Measurements from ENCODE around the gene IGFBP1.

IGFBP1 gene

DNA sequence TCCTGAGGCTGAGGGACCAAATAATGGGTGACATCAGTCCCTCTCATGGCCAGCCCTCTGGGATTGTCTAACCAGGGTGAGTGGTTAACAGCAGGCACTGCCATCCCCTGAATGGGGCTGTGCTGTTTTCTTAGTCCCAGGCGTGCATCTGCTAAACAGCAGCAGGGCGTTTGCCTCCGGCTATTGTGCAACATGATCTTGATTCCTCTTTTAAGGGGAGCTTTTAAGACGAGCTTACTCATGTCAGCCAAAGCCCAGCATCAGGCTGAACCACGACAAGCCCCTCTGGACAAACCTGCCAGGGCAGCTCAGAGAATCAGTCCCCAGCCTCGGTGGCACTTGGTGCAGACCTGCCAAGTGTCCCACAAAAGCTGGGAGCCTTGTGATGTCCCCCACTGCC, 49.0 kb downstream of the IGFBP1 start:
- H3F3A ChIP-seq (ENCODE audit: insufficient read depth): no peaks in the 10 kb centered on the region
- no peak for TF ChIP-seq EZH2phosphoT487 (conservative IDR thresholded peaks at IDR 0.05; ENCODE audit: low read length)
- TF ChIP-seq, protein P1, sequence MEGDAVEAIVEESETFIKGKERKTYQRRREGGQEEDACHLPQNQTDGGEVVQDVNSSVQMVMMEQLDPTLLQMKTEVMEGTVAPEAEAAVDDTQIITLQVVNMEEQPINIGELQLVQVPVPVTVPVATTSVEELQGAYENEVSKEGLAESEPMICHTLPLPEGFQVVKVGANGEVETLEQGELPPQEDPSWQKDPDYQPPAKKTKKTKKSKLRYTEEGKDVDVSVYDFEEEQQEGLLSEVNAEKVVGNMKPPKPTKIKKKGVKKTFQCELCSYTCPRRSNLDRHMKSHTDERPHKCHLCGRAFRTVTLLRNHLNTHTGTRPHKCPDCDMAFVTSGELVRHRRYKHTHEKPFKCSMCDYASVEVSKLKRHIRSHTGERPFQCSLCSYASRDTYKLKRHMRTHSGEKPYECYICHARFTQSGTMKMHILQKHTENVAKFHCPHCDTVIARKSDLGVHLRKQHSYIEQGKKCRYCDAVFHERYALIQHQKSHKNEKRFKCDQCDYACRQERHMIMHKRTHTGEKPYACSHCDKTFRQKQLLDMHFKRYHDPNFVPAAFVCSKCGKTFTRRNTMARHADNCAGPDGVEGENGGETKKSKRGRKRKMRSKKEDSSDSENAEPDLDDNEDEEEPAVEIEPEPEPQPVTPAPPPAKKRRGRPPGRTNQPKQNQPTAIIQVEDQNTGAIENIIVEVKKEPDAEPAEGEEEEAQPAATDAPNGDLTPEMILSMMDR (IDR thresholded peaks at IDR 0.05; ENCODE audit: insufficient read depth, low read length, poor library complexity, severe bottlenecking): no peak
- no peaks in the 10 kb centered on the region for H3K79me2 ChIP-seq (ENCODE audit: insufficient read depth, low read length)
- H3K4me3 ChIP-seq (ENCODE audit: insufficient read depth, low read length, poor library complexity, severe bottlenecking): no peak overlapping the region
- H3K9ac ChIP-seq (ENCODE audit: low read length): no peak overlapping the region
- no peaks in the 10 kb centered on the region for H3K9me3 ChIP-seq (ENCODE audit: insufficient read depth, low read length)
- H2AFZ ChIP-seq (ENCODE audit: low read depth, low read length, severe bottlenecking): no peak overlapping the region
- H3K4me2 ChIP-seq (ENCODE audit: low read depth, low read length, poor library complexity, severe bottlenecking): no peak overlapping the region
- H3K9me2 ChIP-seq (replicated peaks; ENCODE audit: insufficient read depth, low read length): no peaks in the 10 kb centered on the region
- H3K36me3 ChIP-seq (ENCODE audit: low read length): no peaks in the 10 kb centered on the region
- no peaks in the 10 kb centered on the region for H4K20me1 ChIP-seq (ENCODE audit: low read depth, low read length)
- no peak overlapping the region for H3K27ac ChIP-seq (ENCODE audit: low read depth, low read length)
- H3K27me3 ChIP-seq (ENCODE audit: low read length): no peaks in the 10 kb centered on the region

DNA sequence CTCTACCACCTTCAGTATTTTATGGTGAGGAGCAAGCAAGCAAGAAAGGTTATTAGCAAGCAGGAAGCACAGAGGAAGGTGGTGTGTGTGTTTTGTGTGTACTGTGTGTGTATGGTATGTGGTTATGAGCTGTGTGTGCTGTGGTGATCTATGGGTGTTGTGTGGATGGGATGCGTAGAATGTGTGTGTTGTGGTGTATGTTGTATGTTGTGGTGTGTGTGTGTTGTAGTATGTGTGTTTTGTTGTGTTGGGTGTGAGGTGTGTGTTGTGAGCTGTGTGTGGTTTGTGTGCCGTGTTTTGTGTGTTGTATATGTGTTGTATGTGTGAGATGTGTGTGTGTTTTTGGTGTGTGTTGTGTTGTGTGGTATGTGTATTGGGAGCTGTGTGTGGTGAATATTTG, 49.6 kb downstream of the IGFBP1 start:
- Histone ChIP-seq H3K27ac (ENCODE audit: low read depth, low read length) (no peak overlapping the region), H3K9ac (ENCODE audit: low read length) (no peak overlapping the region), H3K9me2 (replicated peaks; ENCODE audit: insufficient read depth, low read length) (no peaks in the 10 kb centered on the region), H3K36me3 (ENCODE audit: low read length) (no peaks in the 10 kb centered on the region), H2AFZ (ENCODE audit: low read depth, low read length, severe bottlenecking) (no peak overlapping the region), H3K9me3 (ENCODE audit: insufficient read depth, low read length) (no peaks in the 10 kb centered on the region), H3F3A (ENCODE audit: insufficient read depth) (no peaks in the 10 kb centered on the region), H4K20me1 (ENCODE audit: low read depth, low read length) (no peaks in the 10 kb centered on the region), H3K4me3 (ENCODE audit: insufficient read depth, low read length, poor library complexity, severe bottlenecking) (no peak overlapping the region), H3K4me2 (ENCODE audit: low read depth, low read length, poor library complexity, severe bottlenecking) (no peak overlapping the region), H3K27me3 (ENCODE audit: low read length) (no peaks in the 10 kb centered on the region), H3K79me2 (ENCODE audit: insufficient read depth, low read length) (no peaks in the 10 kb centered on the region)
- TF ChIP-seq, protein P1 (IDR thresholded peaks at IDR 0.05; ENCODE audit: insufficient read depth, low read length, poor library complexity, severe bottlenecking): no peak
- TF ChIP-seq EZH2phosphoT487 (conservative IDR thresholded peaks at IDR 0.05; ENCODE audit: low read length): no peak

DNA sequence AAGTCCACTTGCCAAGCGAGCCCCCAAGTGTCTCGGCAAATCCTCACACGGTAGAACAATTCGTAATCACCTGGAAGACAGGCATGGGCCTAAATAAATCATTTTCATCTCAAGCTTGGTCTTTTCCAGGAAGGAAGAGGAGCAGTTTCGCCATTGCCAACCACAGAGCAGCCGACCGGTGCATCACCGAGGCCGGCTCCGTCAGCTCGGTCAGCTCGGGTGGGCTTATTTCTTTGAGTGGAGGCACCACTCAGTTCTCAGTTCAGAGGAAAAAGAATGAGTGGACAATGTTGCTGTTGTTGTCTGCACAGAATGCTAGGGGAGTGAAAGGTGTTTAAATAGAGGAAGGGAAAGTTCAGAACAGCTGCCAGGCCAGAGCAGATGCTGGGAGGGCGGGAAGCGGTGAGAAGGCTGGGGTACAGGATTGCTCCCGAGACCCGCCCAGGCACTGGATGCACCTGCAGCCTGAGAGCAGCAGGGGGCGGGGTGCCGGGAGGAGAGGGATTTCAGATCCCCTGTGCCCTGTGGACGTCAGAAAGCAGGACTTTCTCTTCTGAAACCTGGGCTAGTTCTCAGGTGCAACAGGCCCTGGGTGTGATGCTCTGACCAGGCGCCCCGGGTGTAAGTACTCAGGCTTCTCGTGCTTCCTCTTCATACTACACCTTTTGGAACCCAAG, 50.5 kb downstream of the IGFBP1 start:
- Histone ChIP-seq H2AFZ (ENCODE audit: low read depth, low read length, severe bottlenecking) (no peak overlapping the region), H3K9ac (ENCODE audit: low read length) (no peak overlapping the region), H3K9me2 (replicated peaks; ENCODE audit: insufficient read depth, low read length) (no peaks in the 10 kb centered on the region), H3F3A (ENCODE audit: insufficient read depth) (no peaks in the 10 kb centered on the region), H3K27me3 (ENCODE audit: low read length) (no peaks in the 10 kb centered on the region), H3K4me3 (ENCODE audit: insufficient read depth, low read length, poor library complexity, severe bottlenecking) (no peak overlapping the region), H3K36me3 (ENCODE audit: low read length) (no peaks in the 10 kb centered on the region), H3K4me2 (ENCODE audit: low read depth, low read length, poor library complexity, severe bottlenecking) (no peak overlapping the region), H3K79me2 (ENCODE audit: insufficient read depth, low read length) (no peaks in the 10 kb centered on the region), H4K20me1 (ENCODE audit: low read depth, low read length) (no peaks in the 10 kb centered on the region), H3K9me3 (ENCODE audit: insufficient read depth, low read length) (no peaks in the 10 kb centered on the region), H3K27ac (ENCODE audit: low read depth, low read length) (no peak overlapping the region)
- no peak for TF ChIP-seq EZH2phosphoT487 (conservative IDR thresholded peaks at IDR 0.05; ENCODE audit: low read length)
- TF ChIP-seq, protein P1 (IDR thresholded peaks at IDR 0.05; ENCODE audit: insufficient read depth, low read length, poor library complexity, severe bottlenecking): no peak

Measured in SU-DHL-6 (cell line).